SK-N-SH (cell line): ENCODE results near the gene PDE6D. TPM values are rescaled to one million over a fixed set of nuclear protein-coding genes. Genes with fewer than 3 reads are reported as not detected.

Experiments
- CTCF ChIA-PET: fragments of 300-600, 350-600 bp; formaldehyde crosslinking; extraction: SDS; loops from one replicate; lab custom pipeline; 2021; lab: Yijun Ruan, JAX
- POLR2A ChIA-PET: fragments of 350-600 bp; sonication (Branson Sonifier 250); formaldehyde crosslinking; extraction: SDS; loops from one replicate; lab custom pipeline; 2020; ENCODE audit warnings: antibody characterized with exemption, inconsistent platforms; lab: Yijun Ruan, JAX
- DNase-seq: peaks from one replicate; pipeline ENCODE4 v3.0.0; 2012
- H2AFZ ChIP-seq: fragments of 200-600 bp; sonication (generic); 2 replicates; pipeline ENCODE4 v1.8.1; 2016; ENCODE audit warnings: antibody characterized with exemption, mild to moderate bottlenecking, low read depth
- H3F3A ChIP-seq: fragments of 200-600 bp; sonication (generic); replicated peaks from 2 replicates; pipeline ENCODE3; 2016; ENCODE audit warnings: antibody characterized with exemption, mild to moderate bottlenecking; ENCODE audit not compliant: insufficient read depth
- H3K27ac ChIP-seq, 2 experiments: fragments of 200-500 bp in 1 of 2; fragments of 200-600 bp in 1 of 2; sonication (Bioruptor generic) in 1 of 2; sonication (generic), shearing (Covaris generic) in 1 of 2; 2 replicates each; pipeline versions ENCODE4 v1.5.1 to v1.6.1; 2014 to 2016; ENCODE audit warnings: low read depth in 2 of 2, inconsistent platforms in 1 of 2, low read length in 1 of 2, mild to moderate bottlenecking in 1 of 2, mixed read lengths in 1 of 2
- H3K27me3 ChIP-seq: fragments of 200-600 bp; sonication (generic), shearing (Covaris generic); 2 replicates; pipeline ENCODE4 v1.6.1; 2016; ENCODE audit warnings: mixed run types; ENCODE audit not compliant: insufficient read depth
- H3K36me3 ChIP-seq, 2 experiments: fragments of 200-500 bp in 1 of 2; fragments of 200-600 bp in 1 of 2; sonication (Bioruptor generic) in 1 of 2; sonication (generic) in 1 of 2; replicated peaks in 1 of 2; 2 replicates each; pipeline versions ENCODE3 to v1.5.1; 2014 to 2016; ENCODE audit warnings: low read length in 1 of 2, mild to moderate bottlenecking in 1 of 2; ENCODE audit not compliant: insufficient read depth in 2 of 2, control insufficient read depth in 1 of 2
- H3K4me1 ChIP-seq, 2 experiments: fragments of 200-500 bp in 1 of 2; fragments of 200-600 bp in 1 of 2; sonication (Bioruptor generic) in 1 of 2; sonication (generic), shearing (Covaris generic) in 1 of 2; 2 replicates each; pipeline versions ENCODE4 v1.5.1 to v1.6.1; 2014 to 2016; ENCODE audit warnings: low read depth in 1 of 2, low read length in 1 of 2, mixed run types in 1 of 2; ENCODE audit not compliant: insufficient read depth in 2 of 2, control insufficient read depth in 1 of 2
- H3K4me2 ChIP-seq: fragments of 200-600 bp; sonication (generic), shearing (Covaris generic); 2 replicates; pipeline ENCODE4 v1.6.1; 2017; ENCODE audit warnings: mixed run types
- H3K4me3 ChIP-seq, 2 experiments: fragments of 200-500 bp in 1 of 2; fragments of 200-600 bp in 1 of 2; sonication (Bioruptor generic) in 1 of 2; sonication (generic), shearing (Covaris generic) in 1 of 2; 2 replicates each; pipeline versions ENCODE4 v1.5.1 to v1.8.1; 2014 to 2016; ENCODE audit warnings: low read depth in 2 of 2, inconsistent platforms in 1 of 2, low read length in 1 of 2, mild to moderate bottlenecking in 1 of 2, mixed read lengths in 1 of 2, moderate library complexity in 1 of 2
- H3K79me2 ChIP-seq: fragments of 200-600 bp; sonication (generic); 2 replicates; pipeline ENCODE4 v1.8.1; 2017; ENCODE audit warnings: mild to moderate bottlenecking; ENCODE audit not compliant: insufficient read depth
- H3K9ac ChIP-seq: fragments of 200-600 bp; sonication (generic); 2 replicates; pipeline ENCODE4 v1.6.1; 2017; ENCODE audit warnings: mixed run types
- H3K9me2 ChIP-seq: fragments of 200-600 bp; sonication (generic); 2 replicates; pipeline ENCODE4 v1.6.1; 2017; ENCODE audit warnings: mixed run types
- H3K9me3 ChIP-seq: fragments of 200-600 bp; sonication (generic); 2 replicates; pipeline ENCODE4 v1.6.1; 2017; ENCODE audit warnings: mixed run types, mild to moderate bottlenecking, moderate library complexity
- H4K20me1 ChIP-seq: fragments of 200-600 bp; sonication (generic); 2 replicates; pipeline ENCODE4 v1.6.1; 2017; ENCODE audit warnings: mild to moderate bottlenecking, mixed run types; ENCODE audit not compliant: insufficient read depth
- EP300 ChIP-seq, 2 experiments: IDR thresholded peaks; 2 replicates each; pipeline versions ENCODE4 v1.4.0 to v1.6.1; 2012; ENCODE audit warnings: borderline replicate concordance in 1 of 2, low read depth in 1 of 2, low read length in 1 of 2
- EZH2phosphoT487 ChIP-seq: fragments of 200-600 bp; sonication (generic); IDR thresholded peaks from 2 replicates; pipeline ENCODE4 v1.6.1; 2017; ENCODE audit warnings: low read depth, mixed run types, mild to moderate bottlenecking, antibody characterized with exemption, moderate library complexity, borderline replicate concordance
- FOSL2 ChIP-seq: IDR thresholded peaks from 2 replicates; pipeline ENCODE4 v1.4.0; 2012; ENCODE audit warnings: low read depth, mild to moderate bottlenecking, moderate library complexity, borderline replicate concordance
- FOXJ3 ChIP-seq: sonication (generic); formaldehyde crosslinking; IDR thresholded peaks from 2 replicates; pipeline ENCODE4 v1.5.1; 2020; ENCODE audit warnings: mild to moderate bottlenecking, missing genetic modification reagents
- GABPA ChIP-seq: IDR thresholded peaks from 2 replicates; pipeline ENCODE4 v1.4.0; 2012; ENCODE audit warnings: low read depth, mild to moderate bottlenecking
- NFIC ChIP-seq: IDR thresholded peaks from 2 replicates; pipeline ENCODE4 v1.4.0; 2012; ENCODE audit warnings: borderline replicate concordance
- POLR2AphosphoS5 ChIP-seq: IDR thresholded peaks from 2 replicates; pipeline ENCODE4 v1.6.1; 2012; ENCODE audit warnings: low read depth, low read length
- RCOR1 ChIP-seq: fragments of 150-350 bp; IDR thresholded peaks from 2 replicates; pipeline ENCODE4 v1.6.1; 2017; ENCODE audit warnings: antibody characterized with exemption, low read length
- RFX5 ChIP-seq: IDR thresholded peaks from 2 replicates; pipeline ENCODE4 v1.6.1; 2012; ENCODE audit warnings: mild to moderate bottlenecking, improper control_type of control experiment, low read length
- RXRA ChIP-seq: IDR thresholded peaks from 2 replicates; pipeline ENCODE4 v1.4.0; 2012; ENCODE audit warnings: low read depth, mild to moderate bottlenecking, borderline replicate concordance
- SIN3A ChIP-seq: IDR thresholded peaks from 2 replicates; pipeline ENCODE4 v1.6.1; 2012; ENCODE audit warnings: low read depth, mild to moderate bottlenecking, low read length, moderate library complexity, borderline replicate concordance
- SMC3 ChIP-seq: IDR thresholded peaks from 2 replicates; pipeline ENCODE4 v1.6.1; 2012; ENCODE audit warnings: low read depth, low read length, improper control_type of control experiment
- ZBTB33 ChIP-seq: IDR thresholded peaks from 2 replicates; pipeline ENCODE4 v1.4.0; 2012; ENCODE audit warnings: low read depth, borderline replicate concordance
- WGBS: methylation state at CpG from one replicate; pipeline ENCODE4 v1.1.6; 2017; ENCODE audit warnings: low lambda C conversion rate; 5-methylcytosine and 5-hydroxymethylcytosine counted together
- polyA plus RNA-seq, 3 experiments: library from polyadenylated mRNA; depleted of rRNA; stranded (reverse); fragments of >200 nt; gene quantifications; 2 replicates each; pipeline ENCODE4 v1.2.3, GENCODE V29; 2012
- TF ChIP-seq, protein P1 (sequence below): fragments of 150-350 bp; IDR thresholded peaks from 2 replicates; pipeline ENCODE4 v1.6.1; 2016; ENCODE audit warnings: mild to moderate bottlenecking, low read depth, low read length
- TF ChIP-seq, protein P2 (sequence below): IDR thresholded peaks from 2 replicates; pipeline ENCODE4 v1.4.0; 2012; ENCODE audit warnings: low read depth, borderline replicate concordance
- TF ChIP-seq, protein P3 (sequence below): IDR thresholded peaks from 2 replicates; pipeline ENCODE4; 2012

PDE6D gene
- polyA plus RNA-seq, 1 of the 3 experiments (the other 2 are of a cell fraction) = 33.9 TPM

- no peak for TF ChIP-seq GABPA
- no peak for TF ChIP-seq RCOR1
- no peak for TF ChIP-seq EZH2phosphoT487
- no peak for TF ChIP-seq FOSL2
- TF ChIP-seq FOXJ3 (CRISPR knock-in tag) = no peak
- TF ChIP-seq RXRA = no peak
- no peak for TF ChIP-seq NFIC
- no peak for TF ChIP-seq ZBTB33
- no peak for TF ChIP-seq SMC3
- peak overlapping the region; percentile 89 to 90 for H3K4me3 ChIP-seq
- peaks cover 16 to 23% of the 10 kb centered on the region in 2 experiments; a peak in 3 of 4 replicates for H3K4me1 ChIP-seq
- H3K4me2 ChIP-seq = peak overlapping the region; percentile 89
- peaks cover 17 to 29% of the 10 kb centered on the region in 2 experiments for H3K36me3 ChIP-seq
- ChIA-PET CTCF (interaction anchor here (1.4 to 3.4 kb wide), 3 partner anchors 9 to 73 kb away, joined by 6 to 25 read pairs (median 11); no protein-coding TSS in a partner anchor), POLR2A (no interaction called here)
- WGBS = 18% methylated on average over 11 of the region's 11 CpGs
- H3K9me2 ChIP-seq = no peaks in the 10 kb centered on the region
- no peaks in the 10 kb centered on the region for H3K9me3 ChIP-seq
- H3K9ac ChIP-seq = peak overlapping the region; percentile 68
- H3K79me2 ChIP-seq = peaks cover 76% of the 10 kb centered on the region
- peak overlapping the region in 1 of 2 experiments; percentile 60; a peak in 1 of 4 replicates for H3K27ac ChIP-seq
- H4K20me1 ChIP-seq = peaks cover 17% of the 10 kb centered on the region; the same call in 1 of the 2 replicates
- H2AFZ ChIP-seq = peak overlapping the region; percentile 99; the same call in 1 of the 2 replicates
- H3F3A ChIP-seq = no peaks in the 10 kb centered on the region
- DNase-seq = no peak
- H3K27me3 ChIP-seq = no peaks in the 10 kb centered on the region
Measured at GRCh38 chr2:231786917-231787292, 5.8 kb upstream of the PDE6D start.

GRCh38 chr2:231786177-231786916, 5.3 kb upstream of the PDE6D start, which contains the start of gene COPS7B:
TSS of gene COPS7B (plus strand) at chr2:231786445. CDS start at chr2:231788571, 2,126 bp downstream.
- H3K4me1 ChIP-seq = peaks cover 16 to 23% of the 10 kb centered on the region in 2 experiments; a peak in 3 of 4 replicates
- ChIA-PET POLR2A (interaction anchor here (0.8 kb wide), 1 partner anchor 53 kb away, joined by 3 read pairs; no protein-coding TSS in a partner anchor), CTCF (interaction anchor here (0.7 to 3.4 kb wide), 7 partner anchors 9 to 80 kb away, joined by 3 to 25 read pairs (median 6); no protein-coding TSS in a partner anchor)
- peak within 1 kb of the TSS in 1 of 2 experiments; percentile 72; a peak in 3 of 4 replicates for H3K27ac ChIP-seq
- no peaks in the 10 kb centered on the region for H3F3A ChIP-seq
- peak within 1 kb of the TSS; percentile 89 for H3K4me2 ChIP-seq
- 5% methylated on average over 38 of the region's 69 CpGs for WGBS
- H3K27me3 ChIP-seq = no peaks in the 10 kb centered on the region
- H3K9me2 ChIP-seq = no peaks in the 10 kb centered on the region
- peak; percentile 92 for DNase-seq
- no peaks in the 10 kb centered on the region for H3K9me3 ChIP-seq
- H3K36me3 ChIP-seq = peaks cover 13 to 24% of the 10 kb centered on the region in 2 experiments
- peak within 1 kb of the TSS; percentile 99 for H2AFZ ChIP-seq
- peak within 1 kb of the TSS; percentile 68 for H3K9ac ChIP-seq
- peaks cover 71% of the 10 kb centered on the region for H3K79me2 ChIP-seq
- H3K4me3 ChIP-seq = peak within 1 kb of the TSS; percentile 89 to 90
- H4K20me1 ChIP-seq = peaks cover 17% of the 10 kb centered on the region; the same call in 1 of the 2 replicates
- TF ChIP-seq SIN3A (peak; percentile 91; the same call in 1 of the 2 replicates), RFX5 (no peak), RCOR1 (no peak), ZBTB33 (no peak), EP300 (IDR thresholded peaks at IDR 0.05; ENCODE audit: borderline replicate concordance in 1 of 2, low read depth in 1 of 2, low read length in 1 of 2) (peak in 1 of 2 experiments; percentile 21; a peak in 1 of 4 replicates), GABPA (peak; percentile 90), POLR2AphosphoS5 (peak; percentile 59)
- TF ChIP-seq, protein P1, sequence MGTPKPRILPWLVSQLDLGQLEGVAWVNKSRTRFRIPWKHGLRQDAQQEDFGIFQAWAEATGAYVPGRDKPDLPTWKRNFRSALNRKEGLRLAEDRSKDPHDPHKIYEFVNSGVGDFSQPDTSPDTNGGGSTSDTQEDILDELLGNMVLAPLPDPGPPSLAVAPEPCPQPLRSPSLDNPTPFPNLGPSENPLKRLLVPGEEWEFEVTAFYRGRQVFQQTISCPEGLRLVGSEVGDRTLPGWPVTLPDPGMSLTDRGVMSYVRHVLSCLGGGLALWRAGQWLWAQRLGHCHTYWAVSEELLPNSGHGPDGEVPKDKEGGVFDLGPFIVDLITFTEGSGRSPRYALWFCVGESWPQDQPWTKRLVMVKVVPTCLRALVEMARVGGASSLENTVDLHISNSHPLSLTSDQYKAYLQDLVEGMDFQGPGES = peak; percentile 47
- TF ChIP-seq, protein P2, sequence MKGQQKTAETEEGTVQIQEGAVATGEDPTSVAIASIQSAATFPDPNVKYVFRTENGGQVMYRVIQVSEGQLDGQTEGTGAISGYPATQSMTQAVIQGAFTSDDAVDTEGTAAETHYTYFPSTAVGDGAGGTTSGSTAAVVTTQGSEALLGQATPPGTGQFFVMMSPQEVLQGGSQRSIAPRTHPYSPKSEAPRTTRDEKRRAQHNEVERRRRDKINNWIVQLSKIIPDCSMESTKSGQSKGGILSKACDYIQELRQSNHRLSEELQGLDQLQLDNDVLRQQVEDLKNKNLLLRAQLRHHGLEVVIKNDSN = peak; percentile 65; the same call in 1 of the 2 replicates
- TF ChIP-seq, protein P3, sequence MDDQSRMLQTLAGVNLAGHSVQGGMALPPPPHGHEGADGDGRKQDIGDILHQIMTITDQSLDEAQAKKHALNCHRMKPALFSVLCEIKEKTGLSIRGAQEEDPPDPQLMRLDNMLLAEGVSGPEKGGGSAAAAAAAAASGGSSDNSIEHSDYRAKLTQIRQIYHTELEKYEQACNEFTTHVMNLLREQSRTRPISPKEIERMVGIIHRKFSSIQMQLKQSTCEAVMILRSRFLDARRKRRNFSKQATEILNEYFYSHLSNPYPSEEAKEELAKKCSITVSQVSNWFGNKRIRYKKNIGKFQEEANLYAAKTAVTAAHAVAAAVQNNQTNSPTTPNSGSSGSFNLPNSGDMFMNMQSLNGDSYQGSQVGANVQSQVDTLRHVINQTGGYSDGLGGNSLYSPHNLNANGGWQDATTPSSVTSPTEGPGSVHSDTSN = peak; percentile 41; the same call in 1 of the 2 replicates
